DND-41 (cell line): ENCODE results near the gene MTERF2.

Source experiments
- ATAC-seq: fragments of 200-7000 bp; cut with Tn5 transposase; 3 replicates; pipeline ENCODE4 v1.9.1; 2021; ENCODE audit warnings: low read depth; ENCODE audit not compliant: insufficient read depth
- DNase-seq: peaks from one replicate; pipeline ENCODE4 v3.0.0-alpha.2; 2020
- H2AFZ ChIP-seq: 2 replicates; pipeline ENCODE4 v1.6.0; 2012; ENCODE audit warnings: low read depth, low read length
- H3K27ac ChIP-seq: 2 replicates; pipeline ENCODE4 v1.5.1; 2012; ENCODE audit warnings: low read length, inconsistent platforms
- H3K27me3 ChIP-seq: fragments of 200-600 bp; sonication (generic); 2 replicates; pipeline ENCODE4 v1.6.0; 2012; ENCODE audit warnings: low read length, mild to moderate bottlenecking, inconsistent platforms; ENCODE audit not compliant: insufficient read depth, poor library complexity
- H3K36me3 ChIP-seq: 2 replicates; pipeline ENCODE4 v1.5.1; 2012; ENCODE audit warnings: low read length, inconsistent platforms; ENCODE audit not compliant: insufficient read depth
- H3K4me1 ChIP-seq: 2 replicates; pipeline ENCODE4 v1.5.1; 2012; ENCODE audit warnings: mild to moderate bottlenecking, low read length; ENCODE audit not compliant: insufficient read depth
- H3K4me2 ChIP-seq: 2 replicates; pipeline ENCODE4 v1.6.0; 2012; ENCODE audit warnings: mild to moderate bottlenecking, moderate library complexity, low read length, inconsistent platforms; ENCODE audit not compliant: insufficient read depth
- H3K4me3 ChIP-seq, 2 experiments: fragments of 200-600 bp in 1 of 2; shearing (Covaris generic) in 1 of 2; 2 replicates each; pipeline ENCODE4 v1.5.1; 2012 to 2016; ENCODE audit warnings: inconsistent platforms in 2 of 2, low read length in 2 of 2, mild to moderate bottlenecking in 2 of 2, low read depth in 1 of 2, moderate library complexity in 1 of 2
- H3K79me2 ChIP-seq: 2 replicates; pipeline ENCODE4 v1.6.0; 2012; ENCODE audit warnings: low read length, inconsistent platforms; ENCODE audit not compliant: insufficient read depth
- H3K9ac ChIP-seq: 2 replicates; pipeline ENCODE4 v1.6.0; 2012; ENCODE audit warnings: low read depth, mild to moderate bottlenecking, inconsistent platforms, low read length, moderate library complexity
- H3K9me3 ChIP-seq: 2 replicates; pipeline ENCODE4 v1.5.1; 2012; ENCODE audit warnings: low read length, moderate library complexity, mild to moderate bottlenecking, inconsistent platforms; ENCODE audit not compliant: insufficient read depth, severe bottlenecking
- H4K20me1 ChIP-seq: 2 replicates; pipeline ENCODE4 v1.6.0; 2012; ENCODE audit warnings: low read length; ENCODE audit not compliant: insufficient read depth
- CTCF ChIP-seq: IDR thresholded peaks from 2 replicates; pipeline ENCODE4 v1.5.1; 2012; ENCODE audit warnings: borderline replicate concordance, low read length, moderate library complexity, mild to moderate bottlenecking; ENCODE audit not compliant: poor library complexity, severe bottlenecking; ENCODE audit errors: extremely low read depth
- EZH2 ChIP-seq: IDR thresholded peaks from 3 replicates; pipeline ENCODE4 v1.6.1; 2012; ENCODE audit warnings: borderline replicate concordance, low read depth, mild to moderate bottlenecking, moderate library complexity, low read length, inconsistent platforms; ENCODE audit not compliant: severe bottlenecking

MTERF2 gene

GRCh38 chr12:107032266-107032665, 45.3 kb upstream of the MTERF2 start:
- H3K4me1 ChIP-seq, result peaks cover 12% of the 10 kb centered on the region
- H3K27ac ChIP-seq, result no peak overlapping the region
- H4K20me1 ChIP-seq, result no peaks in the 10 kb centered on the region; the same call in 1 of the 2 replicates
- no peak overlapping the region for H3K4me3 ChIP-seq
- H3K79me2 ChIP-seq, result peaks cover 9% of the 10 kb centered on the region; the same call in 1 of the 2 replicates
- DNase-seq (no peak), ATAC-seq (no peak)
- no peaks in the 10 kb centered on the region for H3K36me3 ChIP-seq
- H3K9me3 ChIP-seq, result no peaks in the 10 kb centered on the region
- no peak overlapping the region for H3K4me2 ChIP-seq
- no peak overlapping the region for H3K9ac ChIP-seq
- H2AFZ ChIP-seq, result no peak overlapping the region
- no peaks in the 10 kb centered on the region for H3K27me3 ChIP-seq
- TF ChIP-seq EZH2 (no peak), CTCF (no peak)

- Histone ChIP-seq H3K79me2 (peaks cover 13% of the 10 kb centered on the region; the same call in 1 of the 2 replicates), H3K27ac (no peak overlapping the region), H3K4me1 (peaks cover 23% of the 10 kb centered on the region), H3K4me3 (no peak overlapping the region), H3K9me3 (no peaks in the 10 kb centered on the region), H4K20me1 (no peaks in the 10 kb centered on the region; the same call in 1 of the 2 replicates), H2AFZ (no peak overlapping the region), H3K36me3 (no peaks in the 10 kb centered on the region), H3K9ac (no peak overlapping the region), H3K27me3 (no peaks in the 10 kb centered on the region), H3K4me2 (no peak overlapping the region)
- TF ChIP-seq EZH2 (no peak), CTCF (no peak)
- DNase-seq (no peak), ATAC-seq (no peak)
Measured at GRCh38 chr12:107031061-107031460, 44.1 kb upstream of the MTERF2 start.

GRCh38 chr12:107029081-107029480, 42.1 kb upstream of the MTERF2 start:
- Histone ChIP-seq H3K4me1 (peaks cover 23% of the 10 kb centered on the region), H3K4me3 (no peak overlapping the region), H3K9ac (no peak overlapping the region), H2AFZ (no peak overlapping the region), H3K27ac (no peak overlapping the region), H3K36me3 (no peaks in the 10 kb centered on the region), H3K27me3 (no peaks in the 10 kb centered on the region), H3K79me2 (peaks cover 19% of the 10 kb centered on the region), H3K9me3 (no peaks in the 10 kb centered on the region), H4K20me1 (peaks cover 4% of the 10 kb centered on the region; the same call in 1 of the 2 replicates), H3K4me2 (no peak overlapping the region)
- TF ChIP-seq EZH2 (no peak), CTCF (no peak)
- DNase-seq (no peak), ATAC-seq (no peak)
